Type B pancreatic cell (in vitro differentiated cells): ENCODE measurements around the gene UBE2O. TPM values are rescaled to one million over a fixed set of nuclear protein-coding genes. Genes with fewer than 3 reads are reported as not detected.

Source experiments
- DNase-seq: peaks from one replicate; pipeline ENCODE4 v3.0.0; 2021; ENCODE audit warnings: mixed read lengths; ENCODE audit not compliant: unreplicated experiment; ENCODE audit errors: extremely low spot score
- H3K27ac Mint-ChIP-seq: 2 replicates; pipeline ENCODE4 v1.8.0; 2021; ENCODE audit warnings: mild to moderate bottlenecking, mixed read lengths
- H3K27me3 Mint-ChIP-seq: 2 replicates; pipeline ENCODE4 v1.8.0; 2021; ENCODE audit warnings: mixed read lengths
- H3K36me3 Mint-ChIP-seq: 2 replicates; pipeline ENCODE4 v1.8.0; 2021; ENCODE audit warnings: mixed read lengths
- H3K4me1 Mint-ChIP-seq: one replicate; pipeline ENCODE4 v1.8.0; 2021; ENCODE audit warnings: mixed read lengths; ENCODE audit not compliant: unreplicated experiment
- H3K4me3 Mint-ChIP-seq: 2 replicates; pipeline ENCODE4 v1.8.0; 2021; ENCODE audit warnings: mild to moderate bottlenecking, mixed read lengths
- H3K9me3 Mint-ChIP-seq: 2 replicates; pipeline ENCODE4 v1.8.0; 2021; ENCODE audit warnings: mixed read lengths
- total RNA-seq: library from RNA; stranded (reverse); gene quantifications from 2 replicates; pipeline ENCODE4 v1.2.1, GENCODE V29; 2021; ENCODE audit warnings: low replicate concordance
- TF ChIP-seq, protein P1 (sequence below): fragments of 200-600 bp; sonication (generic); conservative IDR thresholded peaks from 2 replicates; pipeline ENCODE4 v1.5.0; 2021; ENCODE audit warnings: antibody characterized with exemption, mild to moderate bottlenecking

UBE2O gene
- total RNA-seq, 1 donor from 2014 or later = 51.5 TPM

DNA sequence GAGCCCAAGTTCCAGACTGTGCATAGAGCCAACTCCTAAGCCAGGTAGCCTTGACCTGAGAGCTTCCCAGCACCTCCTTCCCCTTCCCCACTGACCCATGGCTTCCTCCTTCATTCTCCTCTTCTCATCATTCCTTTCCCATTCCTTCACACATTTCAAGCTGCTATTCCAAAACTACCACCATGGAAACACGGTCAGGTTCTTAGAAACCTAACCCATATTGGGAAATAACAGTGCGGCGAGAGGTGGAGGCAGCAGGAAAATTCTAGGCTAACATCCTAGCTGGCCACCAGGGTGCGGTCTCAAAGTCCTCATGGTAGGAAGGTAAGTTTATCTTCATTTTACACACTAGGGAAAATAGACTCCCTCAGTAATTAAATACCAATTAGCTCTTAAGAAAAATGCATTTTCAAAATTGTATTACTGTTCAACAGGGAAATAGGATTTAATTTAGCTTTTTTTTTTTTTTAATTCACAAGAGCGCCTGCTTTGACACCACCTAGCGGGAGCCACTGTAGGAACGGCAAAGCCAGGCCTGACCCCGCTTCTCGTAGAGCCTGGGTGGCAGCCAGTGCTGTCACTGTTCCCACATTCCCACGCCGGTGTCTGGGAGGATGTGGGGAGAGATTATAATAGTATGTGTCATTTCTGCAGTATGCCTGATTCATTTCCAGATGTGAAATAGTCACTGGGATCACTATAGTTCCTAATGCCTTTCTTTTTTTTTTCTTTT lies 82.5 kb downstream of the UBE2O start:
- TF ChIP-seq, protein P1, sequence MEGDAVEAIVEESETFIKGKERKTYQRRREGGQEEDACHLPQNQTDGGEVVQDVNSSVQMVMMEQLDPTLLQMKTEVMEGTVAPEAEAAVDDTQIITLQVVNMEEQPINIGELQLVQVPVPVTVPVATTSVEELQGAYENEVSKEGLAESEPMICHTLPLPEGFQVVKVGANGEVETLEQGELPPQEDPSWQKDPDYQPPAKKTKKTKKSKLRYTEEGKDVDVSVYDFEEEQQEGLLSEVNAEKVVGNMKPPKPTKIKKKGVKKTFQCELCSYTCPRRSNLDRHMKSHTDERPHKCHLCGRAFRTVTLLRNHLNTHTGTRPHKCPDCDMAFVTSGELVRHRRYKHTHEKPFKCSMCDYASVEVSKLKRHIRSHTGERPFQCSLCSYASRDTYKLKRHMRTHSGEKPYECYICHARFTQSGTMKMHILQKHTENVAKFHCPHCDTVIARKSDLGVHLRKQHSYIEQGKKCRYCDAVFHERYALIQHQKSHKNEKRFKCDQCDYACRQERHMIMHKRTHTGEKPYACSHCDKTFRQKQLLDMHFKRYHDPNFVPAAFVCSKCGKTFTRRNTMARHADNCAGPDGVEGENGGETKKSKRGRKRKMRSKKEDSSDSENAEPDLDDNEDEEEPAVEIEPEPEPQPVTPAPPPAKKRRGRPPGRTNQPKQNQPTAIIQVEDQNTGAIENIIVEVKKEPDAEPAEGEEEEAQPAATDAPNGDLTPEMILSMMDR = peak; percentile 55
- Mint-ChIP-seq H3K27ac (no peak overlapping the region), H3K4me3 (peak overlapping the region; percentile 33), H3K4me1 (peaks cover 37% of the 10 kb centered on the region), H3K27me3 (no peaks in the 10 kb centered on the region), H3K9me3 (no peaks in the 10 kb centered on the region), H3K36me3 (no peaks in the 10 kb centered on the region)
- no peak for DNase-seq

DNA sequence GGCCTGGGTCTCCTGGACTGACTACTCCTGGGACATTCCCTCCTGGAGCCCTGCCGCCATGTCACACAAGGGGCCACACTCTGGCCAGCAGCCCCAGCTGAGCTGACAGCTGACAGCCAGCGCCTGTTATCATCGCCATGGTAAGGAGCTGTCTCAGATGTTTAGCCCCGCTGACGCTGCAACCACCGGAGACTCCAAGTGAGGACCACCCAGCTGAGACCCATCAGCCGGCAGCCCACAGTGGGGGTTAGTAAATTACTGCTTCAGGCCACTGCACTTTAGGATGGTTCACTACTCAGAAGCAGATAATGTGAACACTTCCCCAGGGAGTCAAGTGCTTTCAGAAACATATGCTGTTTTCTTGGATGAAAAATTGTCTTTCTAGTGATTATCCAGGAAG lies 83.1 kb downstream of the UBE2O start:
- Mint-ChIP-seq H3K27ac (no peak overlapping the region), H3K9me3 (no peaks in the 10 kb centered on the region), H3K27me3 (no peaks in the 10 kb centered on the region), H3K4me1 (peaks cover 34% of the 10 kb centered on the region), H3K36me3 (no peaks in the 10 kb centered on the region), H3K4me3 (peak overlapping the region; percentile 59)
- DNase-seq = no peak
- TF ChIP-seq, protein P1 = no peak

DNA sequence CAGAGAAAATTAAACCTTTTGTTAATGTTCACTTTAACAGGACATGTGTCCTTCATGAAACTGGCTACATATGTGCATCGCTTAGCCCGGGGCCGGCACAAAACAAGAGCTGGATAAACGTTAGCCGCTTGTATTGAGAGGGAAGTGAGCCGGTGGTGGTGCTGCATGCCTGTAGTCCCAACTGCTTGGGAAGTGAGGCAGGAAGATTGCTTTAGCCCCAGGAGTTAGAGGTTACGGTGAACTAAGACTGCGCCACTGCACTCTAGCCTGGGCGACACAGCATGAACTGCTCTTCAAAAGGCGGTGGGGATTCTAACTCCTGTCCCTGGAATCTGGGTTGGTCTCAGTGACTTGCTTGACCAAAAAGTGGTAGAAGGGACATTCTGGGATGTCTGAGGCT lies 83.6 kb downstream of the UBE2O start:
- TF ChIP-seq, protein P1 = no peak
- no peaks in the 10 kb centered on the region for H3K36me3 Mint-ChIP-seq

DNA sequence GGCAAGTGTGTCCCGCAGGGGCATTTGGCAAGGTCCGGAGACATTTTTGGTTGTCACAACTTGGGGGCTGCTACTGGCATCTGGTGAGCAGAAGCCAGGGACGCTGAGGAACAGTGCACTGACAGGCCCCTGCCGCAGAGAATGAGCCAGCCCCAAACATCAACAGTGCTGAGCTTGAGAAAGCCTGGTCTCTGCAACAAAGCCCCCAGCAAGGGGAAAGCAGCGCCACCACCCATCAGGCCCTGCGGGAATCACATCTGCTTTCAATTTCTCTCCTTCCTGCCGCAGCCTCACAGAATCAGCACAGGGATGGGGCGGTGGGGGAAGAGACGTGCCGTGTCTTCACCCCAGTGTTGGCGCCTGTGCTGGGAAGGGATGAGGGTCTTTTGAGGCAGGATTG lies 84.4 kb downstream of the UBE2O start:
- H3K27ac Mint-ChIP-seq = no peak overlapping the region
- TF ChIP-seq, protein P1 = no peak
- no peaks in the 10 kb centered on the region for H3K36me3 Mint-ChIP-seq
- H3K27me3 Mint-ChIP-seq = no peaks in the 10 kb centered on the region
- no peak overlapping the region for H3K4me3 Mint-ChIP-seq
- DNase-seq = no peak
- H3K9me3 Mint-ChIP-seq = no peaks in the 10 kb centered on the region
- H3K4me1 Mint-ChIP-seq = peaks cover 31% of the 10 kb centered on the region

More for the DNA sequence above, 83.6 kb downstream of the UBE2O start:
- Mint-ChIP-seq H3K4me3 (peak overlapping the region; percentile 59), H3K27me3 (no peaks in the 10 kb centered on the region), H3K4me1 (peaks cover 34% of the 10 kb centered on the region), H3K9me3 (no peaks in the 10 kb centered on the region), H3K27ac (peak overlapping the region; percentile 56)
- no peak for DNase-seq

DNA sequence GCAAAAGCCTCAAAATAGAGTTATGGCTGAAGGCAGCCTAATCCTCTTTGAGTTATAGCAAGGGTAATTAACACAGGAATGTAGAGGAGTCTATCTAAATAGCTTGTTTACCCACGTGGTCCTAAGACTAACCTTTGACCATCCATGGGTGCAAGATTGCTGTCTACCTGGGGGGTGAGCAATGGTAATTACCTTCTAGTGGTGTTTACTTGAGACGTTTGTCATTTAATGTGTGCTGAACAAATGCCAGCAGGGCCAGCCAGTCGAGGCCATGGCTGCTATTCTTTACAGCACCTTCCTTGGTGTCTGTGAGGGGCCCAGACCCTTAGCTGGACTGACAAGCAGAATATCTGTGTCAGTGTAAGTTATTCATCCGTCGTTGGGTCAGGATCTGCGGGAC lies 85.3 kb downstream of the UBE2O start:
- Mint-ChIP-seq H3K4me3 (peak overlapping the region; percentile 22), H3K27ac (no peak overlapping the region), H3K4me1 (peaks cover 30% of the 10 kb centered on the region), H3K27me3 (no peaks in the 10 kb centered on the region), H3K9me3 (no peaks in the 10 kb centered on the region), H3K36me3 (no peaks in the 10 kb centered on the region)
- TF ChIP-seq, protein P1 = no peak
- DNase-seq = no peak
